Osteoblast (primary cell): Measurements from ENCODE around the gene LPGAT1. TPM values are rescaled to one million over a fixed set of nuclear protein-coding genes. Genes with fewer than 3 reads are reported as not detected.

ENCODE experiments used
- DNase-seq: peaks from one replicate; pipeline ENCODE4 v3.0.0; 2011; ENCODE audit warnings: low spot score, mixed read lengths; ENCODE audit not compliant: insufficient read length; ENCODE audit errors: missing footprints
- H2AFZ ChIP-seq: 2 replicates; pipeline ENCODE4 v1.6.0; 2011; ENCODE audit warnings: mild to moderate bottlenecking, low read length
- H3K27ac ChIP-seq: 2 replicates; pipeline ENCODE4 v1.5.1; 2011; ENCODE audit warnings: mild to moderate bottlenecking, low read depth, low read length, moderate library complexity
- H3K27me3 ChIP-seq: 2 replicates; pipeline ENCODE4 v1.6.0; 2012; ENCODE audit warnings: mild to moderate bottlenecking, control low read depth, inconsistent platforms, low read length, moderate library complexity; ENCODE audit not compliant: insufficient read depth
- H3K36me3 ChIP-seq: 2 replicates; pipeline ENCODE4 v1.5.1; 2011; ENCODE audit warnings: mild to moderate bottlenecking, low read length, control low read depth, moderate library complexity; ENCODE audit not compliant: insufficient read depth
- H3K4me1 ChIP-seq: 2 replicates; pipeline ENCODE4 v1.5.1; 2011; ENCODE audit warnings: mild to moderate bottlenecking, low read length, control low read depth, moderate library complexity; ENCODE audit not compliant: insufficient read depth
- H3K4me2 ChIP-seq: 2 replicates; pipeline ENCODE4 v1.6.0; 2011; ENCODE audit warnings: mild to moderate bottlenecking, low read length; ENCODE audit not compliant: insufficient read depth
- H3K4me3 ChIP-seq: fragments of 200-600 bp; sonication (generic); 3 replicates; pipeline ENCODE4 v1.5.1; 2012; ENCODE audit warnings: mild to moderate bottlenecking, low read length, inconsistent platforms; ENCODE audit not compliant: insufficient read depth
- H3K79me2 ChIP-seq: 2 replicates; pipeline ENCODE4 v1.6.0; 2012; ENCODE audit warnings: mild to moderate bottlenecking, low read length, control low read depth, inconsistent platforms; ENCODE audit not compliant: insufficient read depth
- H3K9me3 ChIP-seq: 2 replicates; pipeline ENCODE4 v1.5.1; 2011; ENCODE audit warnings: low read depth, low read length, control low read depth
- H4K20me1 ChIP-seq: 2 replicates; pipeline ENCODE4 v1.6.0; 2012; ENCODE audit warnings: mild to moderate bottlenecking, low read length, control low read depth; ENCODE audit not compliant: insufficient read depth
- total RNA-seq: library from RNA; depleted of rRNA; stranded (reverse); fragments of >200 nt; gene quantifications from 2 replicates; pipeline ENCODE4 v1.2.3, GENCODE V29; 2012
- TF ChIP-seq, protein P1 (sequence below): IDR thresholded peaks from 2 replicates; pipeline ENCODE4 v1.5.1; 2011; ENCODE audit warnings: mild to moderate bottlenecking, low read depth, low read length, moderate library complexity; ENCODE audit errors: extremely low read depth

Gene LPGAT1
- total RNA-seq, 1 donor: 43.4 TPM

- no peaks in the 10 kb centered on the region for H4K20me1 ChIP-seq
- H3K79me2 ChIP-seq: no peaks in the 10 kb centered on the region
- no peak overlapping the region for H3K4me3 ChIP-seq
- H3K36me3 ChIP-seq: peaks cover 8% of the 10 kb centered on the region
- no peak overlapping the region for H2AFZ ChIP-seq
- no peak overlapping the region for H3K27ac ChIP-seq
- H3K27me3 ChIP-seq: no peaks in the 10 kb centered on the region
- H3K4me1 ChIP-seq: no peaks in the 10 kb centered on the region
- TF ChIP-seq, protein P1, sequence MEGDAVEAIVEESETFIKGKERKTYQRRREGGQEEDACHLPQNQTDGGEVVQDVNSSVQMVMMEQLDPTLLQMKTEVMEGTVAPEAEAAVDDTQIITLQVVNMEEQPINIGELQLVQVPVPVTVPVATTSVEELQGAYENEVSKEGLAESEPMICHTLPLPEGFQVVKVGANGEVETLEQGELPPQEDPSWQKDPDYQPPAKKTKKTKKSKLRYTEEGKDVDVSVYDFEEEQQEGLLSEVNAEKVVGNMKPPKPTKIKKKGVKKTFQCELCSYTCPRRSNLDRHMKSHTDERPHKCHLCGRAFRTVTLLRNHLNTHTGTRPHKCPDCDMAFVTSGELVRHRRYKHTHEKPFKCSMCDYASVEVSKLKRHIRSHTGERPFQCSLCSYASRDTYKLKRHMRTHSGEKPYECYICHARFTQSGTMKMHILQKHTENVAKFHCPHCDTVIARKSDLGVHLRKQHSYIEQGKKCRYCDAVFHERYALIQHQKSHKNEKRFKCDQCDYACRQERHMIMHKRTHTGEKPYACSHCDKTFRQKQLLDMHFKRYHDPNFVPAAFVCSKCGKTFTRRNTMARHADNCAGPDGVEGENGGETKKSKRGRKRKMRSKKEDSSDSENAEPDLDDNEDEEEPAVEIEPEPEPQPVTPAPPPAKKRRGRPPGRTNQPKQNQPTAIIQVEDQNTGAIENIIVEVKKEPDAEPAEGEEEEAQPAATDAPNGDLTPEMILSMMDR: no peak
- no peak for DNase-seq
- no peak overlapping the region for H3K4me2 ChIP-seq
- no peaks in the 10 kb centered on the region for H3K9me3 ChIP-seq
These were observed 55.4 kb downstream of the LPGAT1 start for GRCh38 chr1:211775170-211775569.

- no peaks in the 10 kb centered on the region for H3K9me3 ChIP-seq
- H3K36me3 ChIP-seq: no peaks in the 10 kb centered on the region
- no peak overlapping the region for H2AFZ ChIP-seq
- DNase-seq: no peak
- no peaks in the 10 kb centered on the region for H3K79me2 ChIP-seq
- no peak overlapping the region for H3K27ac ChIP-seq
- H4K20me1 ChIP-seq: no peaks in the 10 kb centered on the region
- TF ChIP-seq, protein P1: no peak
- H3K4me2 ChIP-seq: no peak overlapping the region
- no peaks in the 10 kb centered on the region for H3K4me1 ChIP-seq
- no peaks in the 10 kb centered on the region for H3K27me3 ChIP-seq
- H3K4me3 ChIP-seq: no peak overlapping the region
These were observed 65.9 kb downstream of the LPGAT1 start for GRCh38 chr1:211764701-211765100.

GRCh38 chr1:211762206-211762605 lies 68.4 kb downstream of the LPGAT1 start:
- no peak overlapping the region for H3K4me2 ChIP-seq

DNA sequence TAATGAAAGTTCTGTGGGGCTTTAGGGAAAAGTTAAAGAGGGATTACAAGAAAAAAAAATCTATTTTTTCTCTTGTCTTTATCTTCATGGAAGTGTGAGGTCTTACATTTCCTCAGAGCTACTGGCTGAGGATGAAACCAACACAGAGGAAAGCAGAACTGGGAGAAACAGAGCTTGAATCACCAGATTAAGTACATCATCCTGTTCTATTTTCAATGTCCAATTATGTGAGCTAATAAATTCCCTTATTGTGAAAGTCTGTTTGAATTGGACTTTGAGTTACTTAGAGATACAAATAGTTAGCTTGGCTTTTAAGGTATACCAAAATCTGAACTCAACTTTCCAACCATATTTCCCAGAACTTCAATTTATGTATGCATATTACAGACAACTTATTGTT lies 69.2 kb downstream of the LPGAT1 start:
- Histone ChIP-seq H3K9me3 (no peaks in the 10 kb centered on the region), H4K20me1 (no peaks in the 10 kb centered on the region), H3K4me1 (no peaks in the 10 kb centered on the region), H3K79me2 (no peaks in the 10 kb centered on the region), H3K4me2 (no peak overlapping the region), H3K27me3 (no peaks in the 10 kb centered on the region), H2AFZ (no peak overlapping the region), H3K4me3 (no peak overlapping the region), H3K36me3 (no peaks in the 10 kb centered on the region), H3K27ac (no peak overlapping the region)
- TF ChIP-seq, protein P1: no peak
- DNase-seq: no peak

More at GRCh38 chr1:211762206-211762605, 68.4 kb downstream of the LPGAT1 start:
- Histone ChIP-seq H3K79me2 (no peaks in the 10 kb centered on the region), H3K4me1 (no peaks in the 10 kb centered on the region), H4K20me1 (no peaks in the 10 kb centered on the region), H3K9me3 (no peaks in the 10 kb centered on the region), H3K4me3 (no peak overlapping the region), H3K36me3 (no peaks in the 10 kb centered on the region), H2AFZ (no peak overlapping the region), H3K27me3 (no peaks in the 10 kb centered on the region), H3K27ac (no peak overlapping the region)
- TF ChIP-seq, protein P1: no peak
- no peak for DNase-seq
